GM18502 (cell line): ENCODE results near the gene RAB5IF.
"Not testable (repeated sequence)": the region's sequence is repeated elsewhere in the genome, so short reads cannot be mapped to it uniquely, and the experiment has no call there.

Experiments
- ATAC-seq: cut with Tn5 transposase; IDR thresholded peaks from one replicate; pipeline ENCODE4 v1.9.1; 2021; ENCODE audit warnings: mild to moderate bottlenecking; ENCODE audit not compliant: unreplicated experiment, poor library complexity

RAB5IF gene

DNA sequence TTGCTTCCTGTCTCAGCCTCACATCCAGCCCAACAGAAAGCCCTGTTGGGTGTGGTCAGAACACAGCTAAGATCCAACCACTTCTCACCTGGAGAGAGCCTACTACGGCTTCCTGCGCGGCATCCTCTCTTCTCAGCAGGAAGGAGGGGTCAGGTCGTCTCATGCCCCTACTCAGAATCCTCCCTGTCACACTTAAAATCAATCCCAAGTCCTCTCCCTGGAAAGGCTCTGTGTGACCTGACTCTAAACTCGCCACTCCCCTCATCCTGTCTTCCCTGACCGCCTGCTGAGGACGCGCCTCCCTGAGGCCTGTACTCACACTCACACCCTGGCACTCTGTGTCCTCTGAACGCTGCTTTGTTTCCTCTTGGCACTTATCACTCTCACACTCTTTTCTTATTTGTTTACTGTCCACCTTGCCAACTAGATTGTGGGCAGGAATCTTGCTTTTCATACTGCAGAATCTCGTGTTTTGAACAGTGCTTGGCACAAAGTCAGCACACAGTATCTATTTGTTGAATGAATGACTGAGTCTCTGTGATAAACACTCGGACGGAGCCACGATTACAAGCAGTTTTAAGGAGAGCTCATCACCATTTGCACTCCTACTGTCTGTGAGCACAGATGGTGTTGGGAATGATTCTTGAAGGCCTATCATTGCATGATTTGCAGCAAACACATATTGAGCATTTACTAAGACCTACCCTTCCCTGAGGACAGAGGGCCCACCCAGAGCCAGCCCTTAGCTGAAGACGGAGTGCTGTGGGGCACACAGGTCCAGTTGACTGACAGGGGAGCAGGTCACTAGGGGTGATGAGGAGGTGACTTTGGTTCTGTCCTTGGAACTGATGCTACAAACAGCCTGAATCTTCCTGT lies 18.7 kb downstream of the RAB5IF start:
- no peak for ATAC-seq

- no peak for ATAC-seq
Observed at GRCh38 chr20:36624944-36625324, 19.4 kb downstream of the RAB5IF start.

DNA sequence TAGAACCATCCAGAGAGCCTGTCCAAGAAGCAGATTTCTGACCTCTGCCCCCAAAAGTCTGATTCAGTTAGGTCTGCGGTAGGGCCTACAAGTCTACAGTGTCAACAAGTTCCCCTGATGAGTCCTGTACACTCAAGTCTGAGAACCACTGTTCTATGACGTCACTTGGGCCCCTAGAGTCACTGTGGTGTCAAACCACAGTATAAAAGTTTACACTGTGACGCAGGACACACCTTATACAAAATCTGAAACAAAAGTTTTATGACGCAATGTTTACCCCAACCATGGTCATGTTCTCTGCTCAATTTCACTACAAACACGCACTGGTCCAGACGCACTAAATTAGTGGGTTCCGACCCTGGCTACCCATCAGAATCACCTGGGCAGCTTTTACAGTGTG lies 22.5 kb downstream of the RAB5IF start:
- ATAC-seq: no peak

- no peak for ATAC-seq
Observed at GRCh38 chr20:36629719-36630681, 24.4 kb downstream of the RAB5IF start.

DNA sequence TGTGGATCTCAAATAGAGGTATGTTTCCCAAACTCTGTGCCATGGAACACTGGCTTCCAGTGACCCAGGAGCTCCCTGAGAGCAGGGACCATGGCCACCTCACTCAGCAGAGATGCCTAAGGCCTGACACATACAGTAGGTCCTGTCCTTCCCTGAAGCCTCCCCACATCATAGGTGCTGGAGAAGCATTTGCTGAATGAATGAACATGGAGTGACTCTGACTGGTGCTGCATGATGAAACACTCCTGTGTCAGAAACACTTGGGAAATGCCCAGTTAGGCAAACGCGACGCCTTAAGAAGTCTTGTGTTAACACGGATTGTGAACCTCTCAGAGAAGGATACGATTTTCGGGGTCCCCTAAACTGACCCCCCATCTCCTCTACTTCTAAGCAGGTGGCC lies 26.1 kb downstream of the RAB5IF start:
- ATAC-seq: no peak

DNA sequence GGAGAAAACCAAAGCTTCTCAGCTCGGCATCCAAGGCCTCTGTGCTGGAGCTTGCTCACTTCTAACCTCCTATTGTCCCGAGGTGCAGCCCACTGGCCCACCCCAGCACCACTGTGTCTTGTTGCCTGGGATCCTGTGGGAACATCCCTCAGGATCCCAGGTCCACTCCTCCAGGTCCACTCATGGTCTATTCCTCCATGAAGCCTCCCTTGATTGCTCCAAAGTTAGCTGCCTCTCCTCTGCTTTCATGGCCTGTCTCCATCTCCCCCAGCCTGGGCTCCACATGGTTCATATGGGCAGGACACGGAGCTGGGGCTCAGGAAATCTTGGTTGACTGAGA lies 26.5 kb downstream of the RAB5IF start:
- ATAC-seq: no peak

DNA sequence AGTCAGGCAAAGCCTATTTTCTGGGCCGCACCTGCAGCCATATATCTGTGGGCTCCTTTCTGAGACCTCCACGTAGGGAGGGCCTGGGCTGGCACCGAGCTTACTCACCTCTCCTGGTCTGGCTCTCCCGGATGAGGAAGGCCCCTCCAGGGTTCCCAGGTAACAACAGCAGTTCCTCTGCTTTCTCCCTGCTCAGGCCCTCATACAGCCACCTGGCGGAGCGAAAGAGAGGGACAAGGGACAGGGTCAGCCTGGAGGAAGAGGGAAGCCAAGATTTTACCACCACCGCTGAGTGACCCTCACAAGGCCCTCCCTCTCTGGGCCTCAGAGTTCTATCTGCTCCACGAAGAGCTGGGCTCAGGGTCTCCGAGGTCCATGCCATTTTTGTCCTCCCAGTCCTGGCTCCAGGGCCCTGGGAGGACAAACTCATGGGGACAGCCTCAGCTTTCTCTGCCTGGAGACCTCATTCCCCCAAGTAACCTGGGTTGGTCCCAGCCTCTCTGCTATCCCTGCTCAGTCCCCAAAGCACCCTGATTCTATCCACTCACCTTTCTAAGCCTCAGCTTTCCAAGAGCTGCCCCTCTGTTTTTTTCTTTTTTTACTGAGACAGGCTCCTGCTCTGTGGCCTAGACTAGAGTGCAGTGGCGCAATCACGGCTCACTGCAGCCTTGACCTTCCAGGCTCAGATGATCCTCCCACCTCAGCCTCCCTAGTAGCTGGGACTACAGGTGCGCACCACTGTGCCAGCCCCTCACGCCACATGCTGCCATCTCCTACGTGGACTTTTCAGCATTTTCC lies 27.1 kb downstream of the RAB5IF start:
- no peak for ATAC-seq

DNA sequence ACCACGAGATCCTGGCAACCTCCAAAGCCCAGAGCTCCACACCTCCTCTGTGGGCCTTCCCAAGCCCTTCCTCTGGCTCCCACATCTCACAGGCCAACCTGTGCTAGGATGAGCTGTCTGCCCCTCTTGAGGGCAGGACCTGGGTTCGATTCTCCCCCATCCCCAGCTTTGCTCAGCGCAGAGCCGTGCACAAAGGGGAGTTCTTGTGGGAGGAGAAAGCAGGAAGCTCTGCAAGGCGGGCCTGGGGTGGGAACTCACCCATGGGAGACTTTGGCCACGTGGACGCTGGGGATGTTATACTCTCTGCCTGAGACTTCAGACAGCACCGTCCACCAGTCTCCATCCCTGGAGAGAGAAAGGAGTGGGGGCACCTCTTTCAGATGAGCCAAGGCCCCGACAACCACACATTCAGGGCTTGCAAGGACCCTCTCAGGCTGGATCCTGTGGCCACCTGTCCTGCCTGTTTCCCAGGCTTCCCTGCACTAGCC lies 27.8 kb downstream of the RAB5IF start:
- ATAC-seq: no peak

DNA sequence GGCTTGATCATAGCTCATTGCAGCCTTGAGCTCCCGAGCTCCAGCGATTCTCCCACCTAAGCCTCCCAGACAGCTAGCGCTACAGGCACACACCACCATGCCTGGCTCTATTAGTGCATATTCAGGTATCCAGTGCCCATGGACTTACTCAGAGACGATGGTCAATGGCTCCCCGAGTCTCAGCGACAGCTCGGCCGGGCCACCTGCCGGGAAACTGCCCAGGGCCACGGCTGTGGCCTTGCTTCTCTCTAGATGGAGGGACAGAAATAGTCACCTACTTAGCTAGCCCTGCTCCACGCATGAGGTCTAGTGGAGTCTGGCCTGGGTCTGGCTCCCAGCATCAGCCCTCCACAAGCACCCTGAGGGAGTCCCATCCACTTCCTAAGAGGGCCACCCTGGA lies 28.8 kb downstream of the RAB5IF start:
- ATAC-seq: no peak

- not testable (repeated sequence) for ATAC-seq
Observed at GRCh38 chr20:36638876-36639400, 33.4 kb downstream of the RAB5IF start.

DNA sequence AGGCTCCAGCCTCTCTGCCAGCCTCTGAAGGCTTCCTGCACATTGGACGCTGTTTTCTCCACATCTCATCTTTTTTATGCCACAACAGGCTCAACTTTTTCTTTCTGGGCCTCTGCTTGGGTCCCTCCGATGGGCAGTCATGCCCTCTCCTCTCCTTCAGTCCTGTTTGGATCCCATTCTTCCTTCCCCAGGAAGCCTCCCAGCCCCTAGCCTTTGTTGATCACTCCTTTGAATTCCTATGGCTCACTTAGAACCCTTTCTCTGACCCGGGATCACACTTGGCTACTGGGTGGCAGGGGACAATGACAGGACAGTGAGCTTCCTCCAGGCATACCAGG lies 35.9 kb downstream of the RAB5IF start:
- ATAC-seq: no peak

DNA sequence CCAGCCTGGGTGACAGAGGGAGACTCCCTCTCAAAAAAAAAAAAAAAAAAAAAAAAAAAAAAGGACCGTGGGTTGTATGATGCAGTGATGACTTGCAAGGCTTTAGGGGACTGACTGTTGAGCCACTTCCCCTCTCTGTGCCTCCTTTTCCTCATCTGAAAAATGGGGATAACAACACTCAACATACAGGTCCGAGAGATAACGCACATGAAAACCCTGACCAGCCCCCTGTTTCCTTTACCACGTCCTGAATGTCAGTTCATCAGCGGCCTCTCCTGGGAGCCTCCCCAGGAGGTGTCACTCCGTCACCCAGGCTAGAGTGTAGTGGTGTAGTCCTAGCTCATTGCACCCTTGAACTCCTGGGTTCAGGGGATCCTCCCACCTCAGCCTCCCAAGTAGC lies 36.6 kb downstream of the RAB5IF start:
- no peak for ATAC-seq

GRCh38 chr20:36644032-36644705 lies 38.6 kb downstream of the RAB5IF start:
- no peak for ATAC-seq

DNA sequence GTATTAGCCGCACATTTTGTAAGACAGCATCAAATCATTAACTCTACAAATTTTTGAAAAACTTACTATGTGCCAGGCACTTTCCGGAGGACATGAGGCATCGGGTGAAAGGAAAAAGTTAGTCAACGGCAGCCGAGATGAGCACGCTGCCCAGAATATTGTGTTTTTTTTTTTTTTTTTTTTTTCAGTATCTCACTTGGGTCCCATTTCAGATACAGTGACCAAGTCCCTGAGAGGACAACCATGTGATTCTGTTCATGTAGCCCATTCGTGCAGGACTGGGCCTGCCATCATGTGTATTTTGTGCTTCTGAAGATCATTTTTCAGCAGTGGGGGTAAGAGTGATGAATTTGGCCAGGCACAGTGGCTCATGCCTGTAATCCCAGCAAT lies 39.1 kb downstream of the RAB5IF start:
- ATAC-seq: no peak

DNA sequence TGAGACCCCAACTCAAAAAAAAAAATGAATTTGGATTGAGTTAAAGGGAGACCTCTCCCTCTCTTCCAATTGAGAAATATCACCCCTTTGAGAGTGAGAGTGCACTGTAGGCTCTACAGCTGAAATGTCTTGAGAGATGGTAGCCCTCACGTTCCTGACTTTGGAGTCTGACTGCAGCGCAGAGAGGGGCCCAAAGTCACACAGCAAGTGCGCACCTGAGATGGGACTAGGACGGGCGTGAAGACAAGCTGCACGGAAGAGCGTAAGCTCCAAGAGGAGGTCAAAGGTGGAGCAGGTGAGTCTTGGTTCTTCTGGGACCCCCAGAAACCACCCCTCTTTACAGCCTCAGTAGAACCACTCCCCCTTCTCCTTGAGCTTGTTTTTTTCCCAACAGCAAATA lies 39.8 kb downstream of the RAB5IF start:
- ATAC-seq: no peak

DNA sequence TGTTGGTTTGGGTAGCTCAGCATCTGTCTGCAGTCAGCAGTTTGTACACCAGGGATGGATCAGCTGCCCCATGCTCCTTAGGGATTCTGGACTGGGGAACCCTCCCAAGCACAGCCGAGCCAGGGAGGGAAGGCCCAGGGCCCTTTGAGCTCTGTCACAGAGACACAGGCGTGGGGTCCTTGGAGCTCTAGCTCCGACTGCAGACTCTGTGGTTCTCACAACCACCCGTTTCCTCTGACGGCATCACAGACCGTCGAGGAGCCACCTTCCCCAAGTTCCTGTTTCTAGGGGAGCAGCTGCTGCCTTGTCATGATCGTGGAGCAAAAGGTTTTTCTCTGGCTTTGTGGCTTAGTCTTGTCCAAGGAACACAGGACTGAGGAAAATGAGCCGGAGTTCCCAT lies 40.4 kb downstream of the RAB5IF start, which contains the start of gene SLA2:
Gene SLA2, minus strand, starts transcription at position 199 of the 400 bp plus-strand sequence. CDS start 4,861 bp downstream, outside the sequence.
- ATAC-seq: no peak

DNA sequence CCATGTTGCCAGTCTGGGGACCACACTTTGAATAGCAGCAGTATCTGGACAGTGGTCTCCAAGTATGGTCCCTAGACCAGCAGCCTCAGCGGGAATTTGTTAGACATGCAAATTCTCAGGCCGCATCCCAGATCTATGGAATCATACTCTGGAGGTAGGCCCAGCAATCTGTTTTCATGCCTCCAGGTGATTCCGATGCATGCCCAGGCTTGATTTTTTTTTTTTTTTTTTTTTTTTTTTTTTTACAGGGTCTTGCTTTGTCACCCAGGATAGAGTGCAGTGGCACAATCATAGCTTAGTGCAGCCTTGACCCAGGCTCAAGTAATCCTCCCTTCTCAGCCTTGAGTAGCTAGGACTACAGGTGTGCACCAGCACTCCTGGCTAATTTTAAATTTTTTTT lies 41.1 kb downstream of the RAB5IF start:
- ATAC-seq: no peak

GRCh38 chr20:36647196-36648121 lies 41.9 kb downstream of the RAB5IF start:
- ATAC-seq: no peak

DNA sequence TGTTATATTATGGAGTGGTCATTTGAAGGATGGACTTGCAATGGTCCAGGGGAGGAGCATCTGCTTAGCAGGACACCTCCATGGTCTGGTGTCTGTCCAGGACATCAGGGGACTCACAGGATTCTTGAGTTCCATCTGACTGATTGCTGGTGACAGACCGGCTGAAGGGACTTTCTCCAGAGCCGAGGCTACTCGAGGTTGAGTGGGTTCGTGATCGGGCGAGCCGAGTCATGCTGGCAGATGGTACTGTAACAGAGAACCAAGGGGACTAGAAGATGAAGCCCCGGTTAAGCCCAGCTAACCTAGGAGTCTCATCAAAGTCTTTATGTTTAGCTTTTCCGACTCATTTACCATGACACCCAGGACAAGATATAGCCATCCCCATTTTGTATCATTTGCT lies 47.9 kb downstream of the RAB5IF start:
- ATAC-seq: no peak
